ENCODE data around the gene PTPRZ1.

The PTPRZ1 gene

GRCh38 chr7:122014697-122015096 is 141.7 kb downstream of the PTPRZ1 start:
- Histone ChIP-seq H3K27me3 (ENCODE audit: insufficient read depth, insufficient read length) (no peaks in the 10 kb centered on the region), H3K4me3 (ENCODE audit: insufficient read length, low read depth) (no peak overlapping the region), H3K9me3 (ENCODE audit: insufficient read depth, low read length) (no peaks in the 10 kb centered on the region), H3K9ac (ENCODE audit: insufficient read length, low read depth) (no peak overlapping the region), H3K36me3 (ENCODE audit: insufficient read depth, insufficient read length, low read length) (no peaks in the 10 kb centered on the region), H3K4me1 (ENCODE audit: insufficient read depth, insufficient read length) (no peaks in the 10 kb centered on the region)
- no peak for TF ChIP-seq YY1 (IDR thresholded peaks at IDR 0.05; ENCODE audit: insufficient read depth, insufficient read length)
- no peak for TF ChIP-seq ZNF274 (IDR thresholded peaks at IDR 0.05; ENCODE audit: low read depth, low read length)
- no peak for TF ChIP-seq SUZ12 (IDR thresholded peaks at IDR 0.05; ENCODE audit: extremely low read depth, insufficient read depth, insufficient read length)
- no peak for DNase-seq (ENCODE audit: low read depth, low spot score)

- no peak for DNase-seq (ENCODE audit: low read depth, low spot score)
- no peaks in the 10 kb centered on the region for H3K27me3 ChIP-seq (ENCODE audit: insufficient read depth, insufficient read length)
Measured at GRCh38 chr7:122018032-122018431, 145.1 kb downstream of the PTPRZ1 start.

GRCh38 chr7:122027058-122027457 is 154.1 kb downstream of the PTPRZ1 start:
- Histone ChIP-seq H3K36me3 (ENCODE audit: insufficient read depth, insufficient read length, low read length) (no peaks in the 10 kb centered on the region), H3K4me1 (ENCODE audit: insufficient read depth, insufficient read length) (no peaks in the 10 kb centered on the region), H3K9me3 (ENCODE audit: insufficient read depth, low read length) (no peaks in the 10 kb centered on the region), H3K9ac (ENCODE audit: insufficient read length, low read depth) (no peak overlapping the region), H3K4me3 (ENCODE audit: insufficient read length, low read depth) (no peak overlapping the region), H3K27me3 (ENCODE audit: insufficient read depth, insufficient read length) (no peaks in the 10 kb centered on the region)
- DNase-seq (ENCODE audit: low read depth, low spot score) = no peak
- TF ChIP-seq ZNF274 (IDR thresholded peaks at IDR 0.05; ENCODE audit: low read depth, low read length) (no peak), SUZ12 (IDR thresholded peaks at IDR 0.05; ENCODE audit: extremely low read depth, insufficient read depth, insufficient read length) (no peak)

More at GRCh38 chr7:122018032-122018431, 145.1 kb downstream of the PTPRZ1 start:
- Histone ChIP-seq H3K4me3 (ENCODE audit: insufficient read length, low read depth) (no peak overlapping the region), H3K9ac (ENCODE audit: insufficient read length, low read depth) (no peak overlapping the region), H3K36me3 (ENCODE audit: insufficient read depth, insufficient read length, low read length) (no peaks in the 10 kb centered on the region), H3K9me3 (ENCODE audit: insufficient read depth, low read length) (no peaks in the 10 kb centered on the region), H3K4me1 (ENCODE audit: insufficient read depth, insufficient read length) (no peaks in the 10 kb centered on the region)
- TF ChIP-seq YY1 (IDR thresholded peaks at IDR 0.05; ENCODE audit: insufficient read depth, insufficient read length) (no peak), SUZ12 (IDR thresholded peaks at IDR 0.05; ENCODE audit: extremely low read depth, insufficient read depth, insufficient read length) (no peak), ZNF274 (IDR thresholded peaks at IDR 0.05; ENCODE audit: low read depth, low read length) (no peak)

- H3K9me3 ChIP-seq (ENCODE audit: insufficient read depth, low read length) = no peaks in the 10 kb centered on the region
- no peaks in the 10 kb centered on the region for H3K36me3 ChIP-seq (ENCODE audit: insufficient read depth, insufficient read length, low read length)
- no peaks in the 10 kb centered on the region for H3K4me1 ChIP-seq (ENCODE audit: insufficient read depth, insufficient read length)
- TF ChIP-seq ZNF274 (IDR thresholded peaks at IDR 0.05; ENCODE audit: low read depth, low read length) (no peak), YY1 (IDR thresholded peaks at IDR 0.05; ENCODE audit: insufficient read depth, insufficient read length) (no peak), SUZ12 (IDR thresholded peaks at IDR 0.05; ENCODE audit: extremely low read depth, insufficient read depth, insufficient read length) (no peak)
- no peaks in the 10 kb centered on the region for H3K27me3 ChIP-seq (ENCODE audit: insufficient read depth, insufficient read length)
- H3K9ac ChIP-seq (ENCODE audit: insufficient read length, low read depth) = no peak overlapping the region
- DNase-seq (ENCODE audit: low read depth, low spot score) = no peak
- H3K4me3 ChIP-seq (ENCODE audit: insufficient read length, low read depth) = no peak overlapping the region
Measured at GRCh38 chr7:122033641-122034040, 160.7 kb downstream of the PTPRZ1 start.

GRCh38 chr7:122035876-122036275 is 162.9 kb downstream of the PTPRZ1 start:
- TF ChIP-seq SUZ12 (IDR thresholded peaks at IDR 0.05; ENCODE audit: extremely low read depth, insufficient read depth, insufficient read length) = no peak
- TF ChIP-seq YY1 (IDR thresholded peaks at IDR 0.05; ENCODE audit: insufficient read depth, insufficient read length) = no peak
- Histone ChIP-seq H3K36me3 (ENCODE audit: insufficient read depth, insufficient read length, low read length) (no peaks in the 10 kb centered on the region), H3K9ac (ENCODE audit: insufficient read length, low read depth) (no peak overlapping the region)

GRCh38 chr7:122038134-122038533 is 165.2 kb downstream of the PTPRZ1 start:
- TF ChIP-seq ZNF274 (IDR thresholded peaks at IDR 0.05; ENCODE audit: low read depth, low read length) (no peak), SUZ12 (IDR thresholded peaks at IDR 0.05; ENCODE audit: extremely low read depth, insufficient read depth, insufficient read length) (no peak), YY1 (IDR thresholded peaks at IDR 0.05; ENCODE audit: insufficient read depth, insufficient read length) (no peak)
- Histone ChIP-seq H3K4me1 (ENCODE audit: insufficient read depth, insufficient read length) (no peaks in the 10 kb centered on the region), H3K9ac (ENCODE audit: insufficient read length, low read depth) (no peak overlapping the region), H3K9me3 (ENCODE audit: insufficient read depth, low read length) (no peaks in the 10 kb centered on the region), H3K4me3 (ENCODE audit: insufficient read length, low read depth) (no peak overlapping the region), H3K36me3 (ENCODE audit: insufficient read depth, insufficient read length, low read length) (no peaks in the 10 kb centered on the region), H3K27me3 (ENCODE audit: insufficient read depth, insufficient read length) (no peaks in the 10 kb centered on the region)
- DNase-seq (ENCODE audit: low read depth, low spot score) = no peak

More at GRCh38 chr7:122035876-122036275, 162.9 kb downstream of the PTPRZ1 start:
- no peaks in the 10 kb centered on the region for H3K27me3 ChIP-seq (ENCODE audit: insufficient read depth, insufficient read length)
- H3K4me1 ChIP-seq (ENCODE audit: insufficient read depth, insufficient read length) = no peaks in the 10 kb centered on the region
- no peaks in the 10 kb centered on the region for H3K9me3 ChIP-seq (ENCODE audit: insufficient read depth, low read length)
- H3K4me3 ChIP-seq (ENCODE audit: insufficient read length, low read depth) = no peak overlapping the region
- DNase-seq (ENCODE audit: low read depth, low spot score) = no peak

- DNase-seq (ENCODE audit: low read depth, low spot score) = no peak
- Histone ChIP-seq H3K9ac (ENCODE audit: insufficient read length, low read depth) (no peak overlapping the region), H3K9me3 (ENCODE audit: insufficient read depth, low read length) (no peaks in the 10 kb centered on the region), H3K4me3 (ENCODE audit: insufficient read length, low read depth) (no peak overlapping the region), H3K4me1 (ENCODE audit: insufficient read depth, insufficient read length) (no peaks in the 10 kb centered on the region), H3K36me3 (ENCODE audit: insufficient read depth, insufficient read length, low read length) (no peaks in the 10 kb centered on the region), H3K27me3 (ENCODE audit: insufficient read depth, insufficient read length) (no peaks in the 10 kb centered on the region)
- TF ChIP-seq ZNF274 (IDR thresholded peaks at IDR 0.05; ENCODE audit: low read depth, low read length) (no peak), YY1 (IDR thresholded peaks at IDR 0.05; ENCODE audit: insufficient read depth, insufficient read length) (no peak), SUZ12 (IDR thresholded peaks at IDR 0.05; ENCODE audit: extremely low read depth, insufficient read depth, insufficient read length) (no peak)
Measured at GRCh38 chr7:122038904-122039303, 165.9 kb downstream of the PTPRZ1 start.

GRCh38 chr7:122040147-122040546 is 167.2 kb downstream of the PTPRZ1 start:
- Histone ChIP-seq H3K9ac (ENCODE audit: insufficient read length, low read depth) (no peak overlapping the region), H3K27me3 (ENCODE audit: insufficient read depth, insufficient read length) (no peaks in the 10 kb centered on the region), H3K9me3 (ENCODE audit: insufficient read depth, low read length) (no peaks in the 10 kb centered on the region), H3K4me3 (ENCODE audit: insufficient read length, low read depth) (no peak overlapping the region), H3K4me1 (ENCODE audit: insufficient read depth, insufficient read length) (no peaks in the 10 kb centered on the region), H3K36me3 (ENCODE audit: insufficient read depth, insufficient read length, low read length) (no peaks in the 10 kb centered on the region)
- TF ChIP-seq SUZ12 (IDR thresholded peaks at IDR 0.05; ENCODE audit: extremely low read depth, insufficient read depth, insufficient read length) (no peak), ZNF274 (IDR thresholded peaks at IDR 0.05; ENCODE audit: low read depth, low read length) (no peak), YY1 (IDR thresholded peaks at IDR 0.05; ENCODE audit: insufficient read depth, insufficient read length) (no peak)
- no peak for DNase-seq (ENCODE audit: low read depth, low spot score)
